Right ventricle myocardium inferior (tissue), 1 donor: ENCODE measurements around the gene PLEKHH2. TPM values are rescaled to one million over a fixed set of nuclear protein-coding genes. Genes with fewer than 3 reads are reported as not detected.
"Not testable (repeated sequence)": the region's sequence is repeated elsewhere in the genome, so short reads cannot be mapped to it uniquely, and the experiment has no call there.

Experiments used
- ATAC-seq: fragments of 200-7000 bp; cut with Tn5 transposase; one replicate; pipeline ENCODE4 v1.9.1; 2020; ENCODE audit warnings: mild to moderate bottlenecking, moderate library complexity
- DNase-seq: peaks from one replicate; pipeline ENCODE4 v3.0.0; 2021; ENCODE audit errors: missing footprints
- intact Hi-C: fragments of 100-400 bp; cut with DNase I; formaldehyde crosslinking; loops from one replicate; pipeline ENCODE4 v1.11.0; 2022
- total RNA-seq: library from RNA; stranded (reverse); fragmentation: NEBNext Ultra II Directional; extraction: Animal tissue kit (Norgen Biotek cat#: 25700); gene quantifications from one replicate; pipeline ENCODE4 v1.2.1, GENCODE V29; 2021
- donor health status: DM: no; HTN: yes; CAD: no; lungs with severe emphysema.

PLEKHH2 gene
- total RNA-seq, 1 donor from 2014 or later: 1.1 TPM

DNA sequence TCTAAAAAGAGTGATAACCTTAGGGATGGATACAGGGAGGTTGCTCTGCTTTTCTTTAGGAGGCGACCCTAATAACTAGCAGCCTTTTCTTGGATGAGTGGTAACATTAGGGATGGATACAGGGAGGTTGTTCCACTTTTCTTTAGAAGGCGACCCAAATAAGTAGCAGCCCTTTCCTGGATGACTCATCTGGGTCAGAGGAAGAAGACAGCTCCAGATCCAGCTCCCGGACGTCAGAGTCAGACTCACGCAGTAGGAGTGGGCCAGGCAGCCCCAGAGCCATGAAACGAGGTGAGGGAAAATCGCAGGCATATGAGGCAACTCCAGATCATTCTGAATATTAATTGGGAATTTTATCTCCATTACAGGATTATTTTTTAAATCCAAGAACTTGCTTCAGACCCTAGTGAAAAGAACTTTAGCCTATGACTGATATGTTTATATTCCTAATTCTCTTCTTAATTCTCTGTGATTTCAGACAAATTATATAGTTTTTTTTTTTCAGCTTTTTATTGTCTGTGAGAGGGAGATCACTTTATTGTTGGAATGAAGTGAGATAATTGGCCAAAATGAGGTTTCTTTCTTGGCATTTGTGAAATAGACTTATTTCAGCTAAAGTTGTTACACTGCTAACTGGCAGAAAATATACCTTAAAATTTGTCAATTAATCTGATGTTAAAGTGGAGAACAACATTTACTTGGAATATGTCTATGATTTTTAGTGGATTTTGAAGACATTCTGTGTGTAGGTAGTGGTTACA is 70.4 kb downstream of the PLEKHH2 start:
- intact Hi-C loops: no loop called here
- DNase-seq (no peak), ATAC-seq (peak; percentile 84)

DNA sequence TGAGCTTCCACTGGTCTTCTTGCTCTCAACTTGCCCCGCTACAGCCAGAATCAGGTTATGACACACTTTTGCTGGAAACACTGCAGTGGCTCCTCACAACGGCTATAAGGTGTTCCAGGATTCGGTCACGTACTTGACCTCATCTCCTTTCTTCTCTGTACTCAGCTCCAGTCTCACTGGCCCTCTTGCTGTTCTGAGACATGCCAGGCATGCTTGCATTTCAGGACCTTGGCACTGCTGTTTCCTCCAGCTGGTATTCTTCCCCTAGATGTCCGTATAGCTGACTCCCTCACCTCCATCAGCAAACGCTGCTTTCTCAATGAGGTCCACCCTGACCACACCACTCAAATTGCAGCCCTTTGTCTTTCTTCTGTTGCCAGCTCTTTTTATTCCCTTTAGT is 71.1 kb downstream of the PLEKHH2 start:
- DNase-seq: no peak
- intact Hi-C loops: no loop called here
- no peak for ATAC-seq

DNA sequence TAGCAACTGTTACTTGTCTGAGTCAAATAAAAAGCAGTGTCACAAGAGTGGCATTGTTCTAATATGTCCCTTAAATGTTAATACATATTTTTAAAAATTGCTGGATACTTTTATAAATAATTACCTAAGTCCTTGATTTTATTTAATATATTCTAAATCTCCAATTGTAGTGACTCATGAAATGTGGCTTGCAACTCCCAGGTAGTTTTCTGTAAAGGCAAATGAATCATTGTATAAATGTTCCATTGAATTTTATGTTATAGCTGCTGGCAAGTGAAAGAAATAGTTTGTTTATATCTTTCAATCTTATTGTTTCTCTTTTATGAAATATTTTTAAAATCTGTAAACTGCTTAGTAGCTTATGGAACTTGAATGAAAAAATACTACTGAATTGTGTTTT is 71.8 kb downstream of the PLEKHH2 start:
- DNase-seq (no peak), ATAC-seq (no peak)
- intact Hi-C loops: no loop called here

DNA sequence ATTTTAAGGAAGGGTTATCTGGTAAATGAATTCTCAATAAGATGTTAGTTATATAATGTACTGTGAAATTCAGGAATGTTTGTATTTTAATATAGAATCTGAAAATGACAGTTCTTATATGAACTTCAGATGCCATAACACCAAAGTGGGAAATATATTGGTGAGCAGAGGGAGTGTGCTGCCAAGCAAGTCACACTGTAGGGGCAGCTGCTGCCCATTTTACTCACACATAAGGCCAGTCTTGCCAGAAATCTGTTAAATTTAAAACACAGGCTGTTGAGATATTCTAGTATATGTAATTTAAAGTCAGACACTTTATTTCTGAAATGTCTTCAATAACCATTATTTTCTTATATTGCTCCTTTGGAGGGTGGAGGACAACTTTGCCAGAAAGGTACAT is 73.8 kb downstream of the PLEKHH2 start:
- DNase-seq: no peak
- ATAC-seq: no peak
- intact Hi-C loops: no loop called here

DNA sequence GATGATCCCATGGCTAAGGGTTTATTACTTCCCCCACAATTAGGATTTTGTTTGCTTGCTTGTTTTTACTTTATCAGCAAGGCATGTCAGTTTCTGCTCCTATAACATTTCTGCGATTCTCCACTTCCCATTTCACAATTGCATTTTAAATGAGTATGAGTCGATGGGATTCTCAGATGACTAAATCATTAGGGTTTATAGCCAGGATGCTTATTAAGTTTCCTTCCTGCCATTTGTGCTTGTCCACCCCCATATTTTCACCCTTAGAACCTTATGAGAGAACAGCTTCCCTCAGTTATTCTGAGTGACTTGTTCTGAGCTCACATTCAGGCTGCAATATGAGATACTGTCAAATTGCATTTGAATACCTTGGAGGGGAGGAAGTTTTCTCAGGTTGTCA is 77.1 kb downstream of the PLEKHH2 start:
- ATAC-seq (no peak), DNase-seq (no peak)
- intact Hi-C loops: no loop called here

DNA sequence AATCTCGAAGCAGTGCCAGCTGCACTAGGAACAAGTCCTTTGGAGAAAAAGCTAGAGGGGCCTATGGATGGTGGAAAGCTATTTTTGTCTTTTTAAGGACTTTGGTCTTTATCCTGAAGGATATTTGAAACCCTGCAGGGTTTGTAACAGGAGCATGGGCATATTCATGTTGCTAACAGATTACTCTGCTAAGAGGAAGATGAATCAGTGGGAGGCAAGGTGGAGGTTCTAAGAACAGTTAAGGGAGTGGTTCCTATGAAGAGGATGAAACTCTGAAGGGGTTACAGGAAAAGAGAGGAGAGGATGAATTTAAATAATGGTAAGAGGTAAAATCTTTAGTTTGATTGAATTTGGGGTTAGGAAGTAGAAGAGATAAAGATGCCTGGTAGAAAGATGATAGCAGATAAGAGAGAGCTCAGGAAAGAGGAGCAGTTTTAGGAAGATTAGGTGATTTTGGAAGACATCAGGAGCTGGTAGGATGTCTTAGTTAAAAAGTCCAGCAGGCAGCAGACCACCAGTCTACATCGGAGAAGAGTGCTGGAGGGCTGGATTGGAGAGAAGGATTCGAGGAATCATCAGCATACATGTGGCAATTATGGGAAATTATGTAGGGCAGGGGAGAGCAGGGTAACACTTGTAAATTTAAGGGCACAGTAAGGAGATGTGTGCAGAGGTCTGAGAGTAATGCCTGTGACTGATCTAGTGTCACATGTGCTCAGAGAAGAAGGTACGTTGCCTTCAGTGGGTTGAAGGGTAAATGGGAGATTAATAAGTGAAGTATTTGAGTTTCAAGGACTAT is 78.4 kb downstream of the PLEKHH2 start:
- no peak for DNase-seq
- no peak for ATAC-seq
- intact Hi-C loops: no loop called here

DNA sequence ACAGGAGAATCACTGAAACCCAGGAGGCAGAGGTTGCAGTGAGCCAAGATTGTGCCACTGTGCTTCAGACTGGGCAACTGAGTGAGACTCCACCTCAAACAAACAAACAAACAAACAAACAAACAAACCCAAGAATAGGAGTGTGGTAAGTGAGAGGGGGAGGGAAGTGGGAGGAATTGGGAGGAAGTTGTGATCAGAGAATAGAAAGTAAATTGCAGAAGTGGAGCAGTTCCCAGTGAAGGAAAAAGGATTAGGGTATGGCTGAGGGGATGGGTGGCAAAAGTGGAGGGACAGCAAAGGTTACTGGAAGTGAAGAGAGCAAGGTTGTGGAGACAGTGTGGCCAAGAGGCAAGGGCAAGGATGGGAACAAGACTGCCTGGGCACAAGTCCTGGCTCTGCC is 80.3 kb downstream of the PLEKHH2 start:
- no peak for ATAC-seq
- intact Hi-C loops: no loop called here
- DNase-seq: no peak

DNA sequence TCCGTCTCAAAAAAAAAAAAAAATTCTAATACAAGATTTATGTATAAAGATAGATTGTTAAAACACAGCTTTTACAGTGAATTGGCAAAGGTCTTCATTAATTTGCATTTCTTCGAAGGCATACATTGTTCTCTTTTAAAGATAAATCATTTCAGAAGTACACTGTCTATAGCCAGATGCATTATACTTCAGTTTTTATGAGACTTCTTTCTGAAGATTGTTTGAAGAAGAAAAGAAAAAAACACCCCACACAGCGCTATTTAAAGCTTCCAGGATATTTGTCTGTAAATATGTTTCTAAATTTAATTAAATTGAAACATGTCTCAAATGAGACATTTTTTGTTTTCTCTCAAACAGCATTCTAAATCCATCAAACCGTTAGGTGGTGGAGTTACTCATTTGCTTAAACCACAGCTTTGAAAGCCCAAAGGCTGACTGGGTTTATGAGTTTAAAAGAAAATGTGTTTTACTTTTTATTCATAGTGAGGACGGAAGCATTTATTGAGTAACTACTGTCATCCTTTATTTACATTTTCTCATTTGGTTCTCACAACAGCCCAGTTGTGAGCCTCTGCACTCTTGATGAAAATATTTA is 81.6 kb downstream of the PLEKHH2 start:
- intact Hi-C loops: no loop called here
- no peak for DNase-seq

DNA sequence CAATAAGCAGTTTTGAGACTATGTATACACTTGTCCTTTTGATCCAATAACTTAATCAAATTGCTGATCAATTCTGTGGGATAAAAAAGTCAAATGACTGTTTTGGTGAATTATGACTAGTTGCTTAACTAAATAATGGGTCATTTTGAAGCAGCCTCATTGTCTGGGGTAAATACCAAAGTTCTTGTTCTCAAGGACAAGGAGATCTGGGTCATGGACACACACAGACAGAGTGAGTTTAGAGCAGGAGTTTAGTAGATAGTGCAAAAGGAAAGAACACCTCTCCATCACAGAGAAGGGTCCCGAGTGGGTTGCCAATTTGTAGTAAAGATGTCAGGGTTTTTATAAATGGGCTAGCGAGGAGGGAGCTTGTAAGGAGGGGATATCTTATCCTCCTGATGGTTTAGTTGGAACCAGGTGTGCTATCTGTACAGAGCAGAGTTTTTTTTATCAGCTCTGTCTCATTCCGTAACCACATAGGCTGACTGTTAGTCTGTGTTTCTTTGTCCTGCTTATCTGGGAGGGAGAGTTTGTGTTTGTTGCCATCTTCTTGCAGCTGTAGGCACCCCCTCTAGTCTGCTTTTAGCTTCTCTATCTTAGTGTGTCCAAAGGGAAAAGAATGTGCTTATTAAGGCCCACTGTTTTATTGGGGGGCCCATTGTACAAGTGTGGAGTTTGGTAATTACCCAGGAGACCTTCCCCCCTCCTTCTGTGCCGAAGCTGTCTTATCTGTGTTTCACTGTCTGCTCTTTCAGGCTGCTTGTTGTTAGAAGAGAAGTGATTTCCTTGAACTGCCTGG is 87.9 kb downstream of the PLEKHH2 start:
- DNase-seq (no peak), ATAC-seq (no peak)
- intact Hi-C loops: no loop called here

More for the DNA sequence above, 81.6 kb downstream of the PLEKHH2 start:
- ATAC-seq: no peak

DNA sequence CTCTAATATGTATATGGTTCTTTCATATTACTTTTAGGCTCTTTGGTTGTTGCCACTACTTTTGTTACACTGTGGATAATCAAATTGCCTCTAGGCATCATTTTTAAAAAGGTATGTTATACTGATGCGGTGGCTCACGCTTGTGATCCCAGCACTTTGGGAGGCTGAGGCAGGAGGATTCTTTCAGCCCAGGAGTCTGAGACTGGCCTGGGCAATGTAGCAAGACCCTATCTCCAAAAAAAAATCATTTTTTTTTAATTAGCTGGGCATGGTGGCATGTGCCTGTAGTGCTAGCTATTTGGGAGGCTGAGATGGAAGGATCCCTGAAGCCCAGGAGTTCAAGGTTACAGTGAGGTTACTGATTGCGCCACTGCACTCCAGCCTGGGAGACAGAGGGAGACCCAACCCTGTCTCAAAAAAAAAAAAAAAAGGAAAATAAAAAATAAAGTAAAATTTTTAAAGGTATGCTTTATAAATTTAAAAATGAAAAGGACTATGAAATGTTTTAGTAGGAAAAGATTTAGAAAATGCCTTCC is 88.7 kb downstream of the PLEKHH2 start:
- intact Hi-C loops: no loop called here
- no peak for ATAC-seq
- no peak for DNase-seq

DNA sequence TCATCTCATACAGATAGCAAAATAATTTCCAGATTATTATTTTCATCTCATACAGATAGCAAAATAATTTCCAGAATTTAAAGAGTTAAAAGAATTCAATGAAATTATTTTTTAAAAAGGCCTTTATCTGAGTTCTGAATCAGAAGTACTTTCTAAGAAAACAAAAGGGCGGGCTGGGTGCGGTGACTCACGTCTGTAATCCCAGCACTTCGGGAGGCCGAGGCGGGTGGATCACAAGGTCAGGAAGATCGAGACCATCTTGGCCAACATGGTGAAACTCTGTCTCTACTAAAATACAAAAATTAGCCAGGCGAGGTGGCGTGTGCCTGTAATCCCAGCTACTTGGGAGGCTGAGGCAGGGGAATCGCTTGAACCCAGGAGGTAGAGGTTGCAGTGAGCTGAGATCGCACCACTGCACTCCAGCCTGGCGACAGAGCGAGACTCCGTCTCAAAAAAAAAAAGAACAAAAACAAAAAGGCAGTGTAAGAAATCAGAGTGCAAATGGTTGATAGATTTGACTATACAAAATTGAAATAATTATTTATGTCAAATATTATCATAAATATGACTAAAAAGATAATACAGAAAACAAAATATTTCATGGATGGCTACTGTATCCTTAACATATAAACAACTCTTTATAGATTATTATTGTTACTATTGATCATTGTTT is 90.0 kb downstream of the PLEKHH2 start:
- intact Hi-C loops, DNase-seq: not testable (repeated sequence)

DNA sequence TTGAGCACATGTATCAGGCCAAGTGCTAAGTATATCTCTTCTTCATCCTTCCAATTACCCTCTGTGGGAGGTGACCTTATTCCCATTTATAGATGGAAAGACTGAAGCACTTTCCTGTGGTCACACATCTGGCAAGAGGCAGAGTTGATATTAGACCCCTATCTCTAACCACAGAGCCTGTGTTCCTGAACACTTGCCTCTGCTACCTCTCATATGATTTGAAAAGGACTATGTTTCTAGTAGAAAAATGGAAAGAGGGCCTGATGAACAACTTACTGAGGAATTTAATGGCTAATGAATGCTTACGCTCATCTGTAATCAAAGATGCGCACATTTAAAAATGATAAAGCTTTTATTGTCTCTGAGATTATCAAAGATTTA is 90.6 kb downstream of the PLEKHH2 start:
- intact Hi-C loops: no loop called here
- DNase-seq: no peak
- ATAC-seq: no peak

More for the DNA sequence above, 90.0 kb downstream of the PLEKHH2 start:
- ATAC-seq: not testable (repeated sequence)

DNA sequence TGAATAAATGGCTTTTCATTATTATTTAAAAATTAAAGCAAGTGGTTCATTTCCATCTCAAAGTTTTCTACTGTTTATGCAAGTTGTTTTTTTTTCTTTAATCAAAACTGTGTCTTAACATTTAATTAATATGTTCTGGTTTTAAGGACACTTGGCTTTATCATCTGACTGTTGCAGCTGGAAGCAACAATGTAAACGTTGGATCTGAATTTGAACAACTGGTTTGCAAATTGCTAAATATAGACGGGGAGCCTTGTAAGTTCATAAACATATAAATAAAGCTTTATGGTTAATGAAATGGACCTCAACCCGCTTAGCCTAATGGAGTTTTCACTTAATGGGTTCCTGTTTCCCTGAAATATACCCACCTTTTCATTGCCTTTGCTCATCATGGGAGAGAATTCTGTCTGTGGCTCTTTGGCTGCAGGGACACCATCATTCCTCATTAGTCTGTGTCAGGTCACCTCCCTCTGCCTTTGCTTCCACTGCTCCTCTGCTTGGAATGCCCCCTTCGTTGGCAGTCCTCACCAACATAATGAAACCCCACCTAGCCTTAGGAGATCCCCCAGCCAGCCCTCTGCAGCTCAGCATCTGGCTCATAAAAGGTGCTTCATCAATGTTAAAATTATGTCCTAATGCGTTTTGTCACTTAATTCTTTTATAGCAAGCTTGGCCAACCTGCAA is 92.6 kb downstream of the PLEKHH2 start:
- DNase-seq: no peak
- no peak for ATAC-seq
- intact Hi-C loops: no loop called here

DNA sequence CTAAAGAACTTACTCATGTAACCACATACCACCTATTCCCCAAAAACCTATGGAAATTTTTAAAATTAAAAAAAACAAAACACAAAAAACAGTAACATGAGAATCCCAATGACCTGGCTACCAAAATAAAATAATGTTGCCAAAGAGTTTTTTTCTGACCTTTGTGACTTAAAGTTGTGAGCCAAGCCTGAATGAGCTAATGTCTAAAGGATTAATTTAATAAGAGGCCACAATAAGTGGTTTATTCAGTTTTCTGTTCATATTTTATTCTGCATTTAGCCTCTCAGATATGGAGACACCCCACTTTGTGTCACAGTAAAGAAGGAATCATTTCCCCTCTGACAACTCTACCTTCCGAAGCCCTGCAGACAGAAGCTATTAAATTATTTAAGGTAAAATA is 94.2 kb downstream of the PLEKHH2 start:
- DNase-seq (no peak), ATAC-seq (no peak)
- intact Hi-C loops: no loop called here

DNA sequence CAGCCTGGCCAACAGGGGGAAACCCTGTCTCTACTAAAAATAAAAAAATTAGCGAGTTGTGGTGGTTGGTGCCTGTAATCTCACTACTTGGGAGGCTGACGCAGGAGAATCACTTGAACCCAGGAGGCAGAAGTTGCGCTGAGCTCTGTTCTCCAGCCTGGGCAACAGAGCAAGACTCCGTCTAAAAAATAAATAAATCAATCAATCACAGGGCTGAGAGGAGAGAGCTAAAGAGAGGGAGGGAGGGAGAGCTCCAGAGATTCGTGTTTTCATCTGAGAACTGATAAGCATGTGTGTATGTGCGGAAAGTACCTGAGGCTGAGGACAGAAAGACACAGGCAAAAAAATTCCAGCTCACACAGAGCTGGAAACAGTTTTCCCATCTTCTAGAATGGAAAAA is 99.6 kb downstream of the PLEKHH2 start:
- intact Hi-C loops: no loop called here
- ATAC-seq (no peak), DNase-seq (no peak)

DNA sequence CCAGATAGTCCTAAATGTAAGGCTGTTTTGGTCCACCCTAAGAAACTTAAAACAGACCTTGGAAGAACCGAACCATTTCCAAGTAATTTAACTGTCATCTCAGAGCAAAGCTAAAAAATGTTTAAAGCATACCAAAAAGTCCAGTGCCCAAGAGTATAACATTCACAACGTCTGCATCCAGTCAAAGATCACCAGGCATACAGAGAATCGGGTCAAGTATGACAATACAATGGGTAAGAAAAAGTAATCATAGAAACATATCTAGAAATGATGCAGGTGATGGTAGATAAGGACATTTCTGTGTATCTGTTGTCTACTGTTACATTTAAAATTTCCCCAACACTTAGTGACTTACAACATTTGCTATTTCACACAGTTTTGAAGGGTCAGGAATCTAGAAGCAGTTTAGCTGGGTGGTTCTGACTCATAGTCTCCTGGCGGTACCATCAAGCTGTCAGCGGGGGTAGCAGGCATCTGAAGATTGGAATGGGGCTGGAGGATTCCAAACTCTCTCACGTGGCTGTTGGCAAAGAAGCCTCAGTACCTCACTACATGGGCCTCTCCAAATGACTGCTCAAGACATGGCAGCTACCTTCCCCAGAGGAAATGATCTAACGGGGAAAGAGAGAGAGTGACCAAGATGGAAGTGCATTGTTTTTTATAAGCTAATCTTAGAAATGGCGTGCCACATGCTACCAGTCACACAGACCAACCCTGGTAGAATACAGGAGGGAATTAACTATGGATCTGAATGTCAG is 100.2 kb downstream of the PLEKHH2 start:
- ATAC-seq: no peak
- DNase-seq: no peak
- intact Hi-C loops: no loop called here

DNA sequence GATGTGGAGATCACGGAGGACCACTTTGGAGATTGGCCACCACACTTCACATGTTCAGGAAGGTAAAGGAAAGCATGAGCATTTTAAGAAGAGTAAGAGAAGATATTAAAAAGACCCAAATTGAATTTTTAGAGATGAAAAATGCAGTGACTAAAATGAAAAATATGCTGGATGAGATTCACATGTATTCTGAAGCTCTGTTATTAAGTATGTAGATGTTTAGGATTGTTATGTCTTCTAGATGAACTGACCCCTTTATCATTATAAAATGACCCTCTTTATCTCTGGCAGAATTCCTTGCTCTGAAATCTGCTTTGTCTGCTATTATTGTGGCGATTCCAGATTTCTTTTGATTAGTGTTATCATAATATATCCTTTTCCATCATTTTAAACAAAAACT is 100.8 kb downstream of the PLEKHH2 start:
- DNase-seq (no peak), ATAC-seq (no peak)
- intact Hi-C loops: no loop called here
